Heart left ventricle (tissue), 16 donors: ENCODE results near the gene GPATCH3. TPM values are rescaled to one million over a fixed set of nuclear protein-coding genes. Genes with fewer than 3 reads are reported as not detected.

ENCODE experiments used
- ATAC-seq, 4 donors: fragments of 200-7000 bp; cut with Tn5 transposase; one replicate each; pipeline ENCODE4 v1.9.1; 2020 to 2022; ENCODE audit warnings: moderate library complexity in 4 of 4, mild to moderate bottlenecking in 3 of 4, moderate number of reproducible peaks in 1 of 4
- DNase-seq, 5 donors: peaks; one replicate each; pipeline ENCODE4 v3.0.0-alpha.2; 2020
- H3K27ac ChIP-seq, 12 donors: fragments of 200-600 bp; sonication (generic) in 4 of 12; one replicate each; pipeline versions ENCODE4 v1.5.0 to v1.8.0; 2016 to 2022; ENCODE audit warnings: mild to moderate bottlenecking in 2 of 12
- H3K27me3 ChIP-seq, 9 donors: fragments of 200-600 bp; sonication (generic) in 2 of 9; one replicate each; pipeline versions ENCODE4 v1.5.1 to v1.8.0; 2016 to 2022; ENCODE audit warnings: mild to moderate bottlenecking in 3 of 9
- H3K36me3 ChIP-seq, 9 donors: fragments of 200-600 bp; sonication (generic) in 2 of 9; one replicate each; pipeline versions ENCODE4 v1.5.0 to v1.8.0; 2018 to 2022; ENCODE audit warnings: mild to moderate bottlenecking in 2 of 9
- H3K4me1 ChIP-seq, 12 donors: fragments of 200-600 bp; sonication (generic) in 4 of 12; one replicate each; pipeline versions ENCODE4 v1.5.0 to v1.8.0; 2016 to 2022; ENCODE audit warnings: mild to moderate bottlenecking in 3 of 12
- H3K4me3 ChIP-seq, 12 donors: fragments of 200-600 bp; sonication (generic) in 4 of 12; one replicate each; pipeline versions ENCODE4 v1.5.0 to v1.8.0; 2017 to 2022; ENCODE audit warnings: mild to moderate bottlenecking in 9 of 12, moderate library complexity in 4 of 12
- H3K9me3 ChIP-seq, 12 donors: fragments of 200-600 bp; sonication (generic) in 4 of 12; one replicate each; pipeline versions ENCODE4 v1.5.0 to v1.8.0; 2016 to 2022; ENCODE audit warnings: mild to moderate bottlenecking in 1 of 12
- CTCF ChIP-seq, 12 donors: fragments of 200-600 bp; sonication (generic) in 4 of 12; IDR thresholded peaks; one replicate each; pipeline versions ENCODE4 v1.5.0 to v1.8.0; 2018 to 2022; ENCODE audit warnings: antibody characterized with exemption in 12 of 12, mild to moderate bottlenecking in 5 of 12
- POLR2A ChIP-seq, 2 donors: fragments of 450-650 bp; IDR thresholded peaks; one replicate each; pipeline ENCODE4 v1.6.1; 2017; ENCODE audit warnings: antibody characterized with exemption in 2 of 2, mild to moderate bottlenecking in 2 of 2, moderate library complexity in 2 of 2
- WGBS, 4 donors: extraction: QIAGEN DNeasy Blood & Tissue Kit in 2 of 4; methylation state at CpG; one replicate each; pipeline versions ENCODE4 v1.1.5 to v1.1.7; 2013 to 2018; 5-methylcytosine and 5-hydroxymethylcytosine counted together
- intact Hi-C, 10 donors: fragments of 100-400 bp; cut with DNase I; formaldehyde crosslinking; loops; one replicate each; pipeline versions ENCODE4 v1.11.1 to v1.14.2; 2022
- polyA plus RNA-seq, 2 donors: library from polyadenylated mRNA; stranded (reverse); fragments of 200-250 nt; gene quantifications; one replicate each; pipeline ENCODE4 v1.2.3, GENCODE V29; 2013
- total RNA-seq, 9 donors: library from RNA; depleted of rRNA in 2 of 9; stranded (reverse); fragments of >200 nt in 2 of 9; fragmentation: NEBNext Ultra II Directional in 3 of 9; extraction: Animal tissue kit (Norgen Biotek cat#: 25700) in 3 of 9; gene quantifications; one replicate each; pipeline versions ENCODE4 v1.1.0 to v1.2.4, GENCODE V29; 2016 to 2023
- donor health status: ischemic (EF 13 %, LVEDD 7.1; RV severe dilation, severe dysfunction).
- donor health status: healthy with polysubstance abuse.
- donor health status: DM: no; HTN: yes; CAD: no.
- donor health status: DM: no; HTN: no; CAD: no.
- donor health status: ischemic (EF 25% LVEDD 6.9; RV normal size, moderate dysfunction).
- donor health status: ischemic (EF 25% LVEDD 5.7; RV mildly dilated, moderate dysfunction).
- donor health status: healthy.
- donor health status: DM: yes; HTN: yes; CAD: no.
- donor health status: ischemic (EF 35%, LVEDD 5.7; RV mildly dilated, moderate dysfunction).
- donor health status: nonischemic (EF 11% LVEDD 7.7; RV severe dilation, severe dysfunction).
- donor health status: DM: yes; HTN: yes; CAD: no.
- donor health status: PGD.
- donor health status: ischemic (EF 29% LVEDD 5.4; RV normal size, mild dysfunction).
- donor health status: nonischemic (EF 23%, LVEDD 6.1; RV moderate dilation, normal function).

Gene GPATCH3
- total and polyA plus RNA-seq, 11 donors: 6.0 to 14.9 (median 9.0) TPM

DNA sequence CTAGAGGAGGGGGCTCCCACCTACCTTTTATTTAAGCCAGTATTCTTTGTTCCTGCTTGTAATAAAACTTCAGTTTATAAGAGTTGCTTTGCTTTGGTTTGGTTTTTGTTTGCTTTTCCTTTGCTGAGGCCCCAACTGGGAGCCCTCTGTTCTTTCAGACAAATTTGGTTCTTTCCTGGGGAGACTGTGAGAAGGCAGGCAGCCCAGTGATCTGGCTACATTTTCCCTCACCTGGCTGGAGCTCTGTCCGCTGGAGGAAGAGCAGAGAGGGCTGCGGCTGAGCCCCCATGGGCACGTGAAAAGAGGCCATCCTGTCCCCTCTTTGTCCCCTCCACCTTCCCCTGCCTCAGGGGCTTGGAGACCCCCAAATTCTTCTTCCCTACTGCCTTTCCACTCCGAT is 44.6 kb downstream of the GPATCH3 start:
- DNase-seq: no peak
- no peaks in the 10 kb centered on the region for H3K27me3 ChIP-seq
- intact Hi-C loops: no loop called here
- peaks cover 0 to 75% (median 63%) of the 10 kb centered on the region in 9 donors for H3K36me3 ChIP-seq
- WGBS, 4 donors: 92 to 98% (median 94%) methylated on average over 4 of the region's 4 CpGs
- ATAC-seq: no peak
- H3K27ac ChIP-seq: no peak overlapping the region
- TF ChIP-seq CTCF (IDR thresholded peaks at IDR 0.05) (no peak), POLR2A (IDR thresholded peaks at IDR 0.05) (no peak)
- H3K4me3 ChIP-seq: no peak overlapping the region
- no peaks in the 10 kb centered on the region for H3K9me3 ChIP-seq
- peaks cover 0 to 6% (median 0%) of the 10 kb centered on the region in 12 donors for H3K4me1 ChIP-seq

GRCh38 chr1:26854906-26855305 is 45.4 kb downstream of the GPATCH3 start:
- TF ChIP-seq POLR2A (IDR thresholded peaks at IDR 0.05) (no peak), CTCF (IDR thresholded peaks at IDR 0.05) (no peak)
- Histone ChIP-seq H3K27ac (no peak overlapping the region), H3K36me3 (peaks cover 0 to 82% (median 70%) of the 10 kb centered on the region in 9 donors), H3K27me3 (no peaks in the 10 kb centered on the region), H3K4me3 (no peak overlapping the region), H3K4me1 (peaks cover 0 to 6% (median 0%) of the 10 kb centered on the region in 12 donors), H3K9me3 (no peaks in the 10 kb centered on the region)
- ATAC-seq (no peak), DNase-seq (no peak)
- 86 to 96% (median 90%) methylated on average over 5 of the region's 5 CpGs for WGBS, 4 donors
- intact Hi-C loops: no loop called here

- DNase-seq (no peak), ATAC-seq (no peak)
- H3K4me3 ChIP-seq: no peak overlapping the region
- H3K27ac ChIP-seq: no peak overlapping the region
- TF ChIP-seq POLR2A (IDR thresholded peaks at IDR 0.05) (no peak), CTCF (IDR thresholded peaks at IDR 0.05) (no peak)
- peaks cover 0 to 6% (median 0%) of the 10 kb centered on the region in 12 donors for H3K4me1 ChIP-seq
- H3K36me3 ChIP-seq: peaks cover 0 to 95% (median 83%) of the 10 kb centered on the region in 9 donors
- intact Hi-C loops: loop anchor here in 8 of 10 donors (1.0 to 2.0 kb wide), 3 partner anchors 23 to 25 kb away; no protein-coding TSS in a partner anchor
- no peaks in the 10 kb centered on the region for H3K9me3 ChIP-seq
- WGBS, 4 donors: 96 to 97% (median 96%) methylated on average over 10 of the region's 10 CpGs
- no peaks in the 10 kb centered on the region for H3K27me3 ChIP-seq
Observed at GRCh38 chr1:26853600-26853999, 46.7 kb downstream of the GPATCH3 start.

GRCh38 chr1:26853156-26853555 is 47.1 kb downstream of the GPATCH3 start:
- H3K27me3 ChIP-seq: no peaks in the 10 kb centered on the region
- intact Hi-C loops: loop anchor here in 8 of 10 donors (1.0 to 2.0 kb wide), 3 partner anchors 24 to 26 kb away; no protein-coding TSS in a partner anchor
- ATAC-seq (peak; percentile 77 to 91 (median 89)), DNase-seq (peak; percentile 81 to 89 (median 86))
- H3K27ac ChIP-seq: no peak overlapping the region
- H3K9me3 ChIP-seq: no peaks in the 10 kb centered on the region
- H3K4me3 ChIP-seq: no peak overlapping the region
- H3K36me3 ChIP-seq: peaks cover 0 to 96% (median 84%) of the 10 kb centered on the region in 9 donors
- peak; percentile 64 to 85 (median 78) for TF ChIP-seq CTCF (IDR thresholded peaks at IDR 0.05)
- TF ChIP-seq POLR2A (IDR thresholded peaks at IDR 0.05): no peak
- 8 to 22% (median 18%) methylated on average over 3 of the region's 3 CpGs for WGBS, 4 donors
- peaks cover 0 to 6% (median 0%) of the 10 kb centered on the region in 12 donors for H3K4me1 ChIP-seq
